Renal pelvis (tissue), 4 donors: ENCODE measurements around the gene HTT. TPM values are rescaled to one million over a fixed set of nuclear protein-coding genes. Genes with fewer than 3 reads are reported as not detected.

Source experiments
- DNase-seq: peaks from one replicate; pipeline ENCODE4 v3.0.0-alpha.2; 2013
- polyA plus RNA-seq, 3 donors: library from polyadenylated mRNA; unstranded; fragments of 120-200 nt; gene quantifications; one replicate each; pipeline ENCODE4 v1.2.1, GENCODE V29; 2013; ENCODE audit not compliant: insufficient read length in 3 of 3

The HTT gene
- polyA plus RNA-seq, 3 donors, result 31.9 to 44.9 (median 38.7) TPM

DNA sequence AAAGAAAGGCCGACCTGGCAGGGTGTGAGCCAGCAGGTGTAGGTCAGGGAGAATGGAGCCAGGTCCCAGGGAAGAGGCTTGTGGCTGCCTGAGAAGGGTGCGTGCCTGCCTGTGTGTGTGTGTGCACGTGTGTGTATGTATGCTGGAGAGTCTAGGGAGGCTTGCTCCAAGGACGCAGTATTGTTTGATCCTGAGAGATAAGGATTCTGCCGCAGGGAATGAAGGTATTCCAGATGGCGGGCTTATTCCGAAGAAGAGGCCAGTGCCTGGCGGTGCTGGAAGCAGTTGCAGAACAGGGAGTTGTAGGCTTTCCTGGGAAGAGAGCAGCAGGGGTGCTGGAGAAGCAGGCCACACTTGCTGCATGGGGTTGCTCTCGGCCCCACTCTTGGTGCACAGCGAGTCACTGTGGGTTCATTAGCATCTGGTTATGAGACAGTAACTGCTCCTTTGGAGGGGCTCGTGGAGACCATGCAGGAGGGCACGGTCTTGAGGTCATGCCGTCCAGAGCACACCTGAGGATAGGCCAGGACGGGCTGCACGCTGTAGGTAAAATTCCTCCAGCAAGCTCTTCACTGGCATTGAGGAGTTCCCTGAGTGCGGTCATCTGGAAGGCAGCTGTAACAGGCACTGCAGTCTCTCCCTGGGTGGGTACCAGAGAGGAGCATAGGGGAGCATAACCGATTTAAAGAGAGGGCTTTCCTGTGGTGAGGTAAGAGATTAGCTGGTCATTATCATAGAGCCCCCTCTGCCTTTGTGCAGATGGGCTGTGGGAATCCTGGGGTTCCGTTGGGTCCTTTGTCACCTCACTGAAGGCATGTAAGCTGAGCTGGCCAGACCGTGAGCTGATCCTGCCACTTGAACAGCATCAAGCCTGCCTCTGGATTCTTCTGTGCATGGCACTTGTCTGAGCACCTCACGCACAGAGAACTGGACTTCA is 144.6 kb downstream of the HTT start:
- no peak for DNase-seq

- DNase-seq, result no peak
Measured at GRCh38 chr4:3219761-3220475, 145.4 kb downstream of the HTT start.

DNA sequence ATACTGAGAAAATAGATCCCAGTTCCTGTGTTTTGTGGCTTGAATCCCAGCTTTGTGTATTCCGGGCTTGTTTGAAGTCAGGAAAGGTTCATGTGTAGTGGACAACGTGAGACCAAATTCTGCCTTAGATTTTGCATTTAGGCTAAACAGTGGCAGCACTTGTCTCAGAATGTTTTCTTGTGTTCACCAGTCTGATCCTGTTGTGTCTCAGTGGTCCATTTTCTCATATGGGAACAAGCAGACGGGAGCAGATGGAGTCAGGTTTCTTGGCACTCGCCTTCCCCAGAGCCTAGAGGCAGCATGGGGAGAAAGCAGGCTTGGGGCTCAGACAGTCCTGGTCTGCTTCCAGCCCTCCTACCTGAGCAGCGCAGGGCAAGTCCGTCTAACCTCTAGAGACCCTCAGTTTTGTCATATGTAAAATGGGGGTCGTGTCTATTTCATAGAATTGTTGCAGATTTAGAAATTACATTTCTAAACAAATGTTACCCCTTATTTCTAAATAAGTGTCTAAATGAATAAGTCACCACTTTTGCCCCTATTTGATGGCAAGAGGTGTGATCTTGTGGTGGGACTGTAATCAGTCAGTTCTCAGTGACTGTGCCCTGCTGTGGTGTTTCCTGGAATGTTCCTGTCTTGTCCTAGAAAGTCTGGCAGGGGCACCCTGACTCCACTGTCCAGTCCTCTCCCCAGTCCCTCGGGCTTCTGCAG is 146.1 kb downstream of the HTT start:
- DNase-seq, result no peak

GRCh38 chr4:3221184-3221494 is 146.7 kb downstream of the HTT start:
- no peak for DNase-seq

DNA sequence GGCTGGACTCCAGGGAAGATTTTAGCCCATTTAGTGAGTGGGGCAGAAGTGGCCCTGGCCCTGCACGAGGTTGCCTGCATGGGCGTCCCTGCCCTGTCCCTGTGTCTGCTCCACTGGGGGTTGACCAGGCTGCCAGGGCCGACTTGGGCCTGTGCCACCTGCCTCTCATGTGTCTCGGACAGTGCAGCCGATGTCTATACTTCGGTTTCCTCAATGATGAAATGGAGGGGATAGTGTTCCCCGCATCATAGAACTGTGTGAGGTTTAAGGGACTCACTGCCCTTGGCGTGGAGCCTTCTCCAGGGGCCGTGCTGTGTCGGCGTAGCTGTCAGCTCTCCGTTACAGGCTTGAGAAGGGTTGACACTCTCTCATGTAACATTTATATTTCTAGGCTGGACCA is 147.5 kb downstream of the HTT start:
- no peak for DNase-seq

DNA sequence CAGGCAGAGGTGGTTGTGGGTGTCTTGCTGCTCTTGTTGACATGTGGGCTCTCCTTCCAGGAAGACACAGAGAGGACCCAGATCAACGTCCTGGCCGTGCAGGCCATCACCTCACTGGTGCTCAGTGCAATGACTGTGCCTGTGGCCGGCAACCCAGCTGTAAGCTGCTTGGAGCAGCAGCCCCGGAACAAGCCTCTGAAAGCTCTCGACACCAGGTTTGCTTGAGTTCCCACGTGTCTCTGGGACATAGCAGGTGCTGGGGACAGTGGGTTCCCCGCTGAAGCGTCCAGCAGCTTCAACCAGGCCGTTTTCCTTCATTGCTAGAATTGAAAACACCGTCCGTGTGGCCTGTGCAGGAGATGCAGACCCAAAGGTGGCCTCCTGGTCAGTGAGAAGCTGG is 148.9 kb downstream of the HTT start:
- no peak for DNase-seq

- no peak for DNase-seq
Measured at GRCh38 chr4:3223956-3224748, 149.7 kb downstream of the HTT start.

DNA sequence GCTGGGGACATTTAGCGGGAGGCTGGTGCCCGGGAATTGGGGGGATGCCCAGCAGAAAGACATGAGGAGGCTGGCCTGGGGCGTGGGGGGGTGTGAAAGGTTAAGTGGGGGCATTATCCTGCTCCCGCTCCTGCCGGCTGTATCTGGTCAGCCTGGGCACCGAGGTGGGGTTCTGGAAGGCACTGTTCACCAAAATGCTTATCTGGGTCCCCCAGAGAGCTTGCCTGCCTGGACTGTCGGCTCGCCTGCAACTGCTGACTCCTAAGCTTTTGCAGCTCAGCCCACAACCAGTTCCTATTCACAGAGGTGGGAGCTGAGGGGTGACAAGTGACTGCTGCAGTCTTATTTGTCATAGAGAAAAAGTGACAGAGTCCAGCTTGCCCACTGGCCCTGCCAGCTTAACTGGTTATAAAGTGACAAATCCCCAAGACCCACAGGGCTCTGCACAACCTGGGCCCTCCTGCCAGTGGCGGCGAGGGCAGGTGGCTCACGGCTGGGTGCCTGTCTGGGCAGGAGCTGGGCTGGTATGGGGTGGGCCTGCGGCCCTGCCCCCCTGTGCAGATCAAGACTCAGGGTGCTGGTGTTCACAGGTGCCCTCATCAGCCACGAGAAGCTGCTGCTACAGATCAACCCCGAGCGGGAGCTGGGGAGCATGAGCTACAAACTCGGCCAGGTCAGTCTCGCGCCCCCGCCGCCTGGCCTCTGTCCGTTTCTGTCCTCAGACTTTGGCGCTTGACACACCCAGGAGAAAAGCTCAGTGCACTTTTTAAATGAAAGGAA is 150.8 kb downstream of the HTT start:
- DNase-seq, result no peak

DNA sequence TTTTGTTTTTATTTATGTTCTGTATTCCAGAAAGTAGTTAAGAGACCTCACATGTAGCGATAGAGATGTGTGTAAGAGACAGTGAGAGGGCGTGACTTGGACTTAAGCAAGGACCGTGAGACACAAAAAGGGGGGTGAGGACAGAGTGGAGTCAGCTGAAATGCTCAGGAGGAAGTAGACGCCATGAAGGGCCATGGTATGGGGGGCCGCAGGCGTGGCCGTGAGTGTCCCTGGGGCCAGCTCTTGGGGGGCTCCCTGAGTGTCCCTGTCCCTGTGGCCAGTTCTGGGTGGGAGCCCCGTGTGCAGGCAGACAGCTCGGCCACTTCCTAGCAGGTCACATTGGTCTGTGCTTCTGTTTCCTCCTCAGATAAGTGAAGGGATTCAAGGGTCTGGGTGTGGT is 151.5 kb downstream of the HTT start:
- DNase-seq, result no peak

DNA sequence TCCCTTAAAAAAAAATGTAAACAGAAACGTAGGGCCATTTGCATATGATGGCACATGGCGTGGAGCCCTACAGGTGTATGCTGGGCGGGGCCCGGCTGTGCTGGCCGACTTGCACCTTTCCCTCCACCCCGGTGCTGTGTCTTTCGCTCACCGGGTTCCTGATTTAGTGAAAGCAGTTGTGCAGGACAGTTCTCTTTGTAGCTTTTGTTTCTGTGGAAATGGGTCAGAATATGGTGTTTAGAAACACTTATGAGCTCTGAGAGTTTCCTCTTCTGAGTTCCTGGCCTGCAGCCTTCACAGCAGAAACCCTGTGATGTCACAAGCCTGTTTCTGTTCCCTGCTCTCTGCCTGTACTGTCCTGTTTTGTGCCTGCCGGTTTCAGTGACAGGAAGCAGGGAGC is 152.0 kb downstream of the HTT start:
- no peak for DNase-seq

DNA sequence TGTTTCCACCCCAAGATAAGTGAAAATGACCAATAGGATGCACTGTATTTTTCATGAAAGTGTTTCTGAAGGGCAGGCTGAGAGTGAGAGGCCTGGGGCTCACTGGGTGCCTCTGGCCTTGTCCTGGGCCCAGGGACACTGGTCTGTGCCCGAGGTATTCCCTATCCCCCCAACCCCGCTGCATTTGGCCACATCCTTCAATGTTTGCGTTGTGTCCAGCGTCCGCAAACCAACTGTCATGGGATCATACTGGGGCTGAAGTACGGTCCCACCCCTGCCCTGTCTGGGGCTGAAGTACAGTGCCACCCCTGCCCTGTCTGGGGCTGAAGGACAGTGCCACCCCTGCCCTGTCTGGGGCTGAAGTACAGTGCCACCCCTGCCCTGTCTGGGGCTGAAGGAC is 152.5 kb downstream of the HTT start:
- no peak for DNase-seq

DNA sequence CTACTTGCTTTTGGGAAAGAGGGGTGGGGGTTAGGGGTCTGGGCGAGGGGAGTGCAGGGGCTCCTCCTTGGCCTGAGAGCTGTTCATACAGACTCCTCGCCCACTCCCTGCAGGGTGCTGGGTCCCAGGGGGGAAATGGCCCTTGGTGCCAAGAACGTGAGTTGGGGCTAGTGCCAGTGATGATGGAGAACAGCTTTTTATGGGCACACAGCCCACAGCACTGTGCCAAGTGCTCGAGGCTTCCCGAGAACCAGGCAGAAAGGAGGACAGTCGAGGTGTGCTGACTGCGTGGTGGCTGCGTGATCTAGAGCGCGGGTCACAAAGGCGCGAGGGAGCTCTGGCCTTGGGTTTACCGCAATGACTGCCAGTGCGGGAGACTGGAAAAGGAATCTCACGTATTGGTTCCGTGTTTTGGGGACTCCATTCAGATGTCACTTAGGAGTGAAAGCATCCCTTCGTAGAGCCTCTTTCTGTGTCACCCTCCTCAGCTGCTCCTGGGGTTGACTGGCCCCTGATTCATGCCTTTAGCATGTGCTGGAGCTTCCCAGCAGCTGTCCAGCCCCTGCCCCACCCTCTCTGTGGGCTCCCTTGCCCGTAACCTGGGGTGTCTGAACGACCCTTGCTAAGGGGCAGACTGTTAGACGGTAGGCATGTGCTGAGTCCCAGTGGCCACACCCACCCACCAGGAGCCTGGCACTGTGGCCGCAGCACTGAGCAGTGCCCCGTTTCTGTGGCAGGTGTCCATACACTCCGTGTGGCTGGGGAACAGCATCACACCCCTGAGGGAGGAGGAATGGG is 153.6 kb downstream of the HTT start:
- no peak for DNase-seq

DNA sequence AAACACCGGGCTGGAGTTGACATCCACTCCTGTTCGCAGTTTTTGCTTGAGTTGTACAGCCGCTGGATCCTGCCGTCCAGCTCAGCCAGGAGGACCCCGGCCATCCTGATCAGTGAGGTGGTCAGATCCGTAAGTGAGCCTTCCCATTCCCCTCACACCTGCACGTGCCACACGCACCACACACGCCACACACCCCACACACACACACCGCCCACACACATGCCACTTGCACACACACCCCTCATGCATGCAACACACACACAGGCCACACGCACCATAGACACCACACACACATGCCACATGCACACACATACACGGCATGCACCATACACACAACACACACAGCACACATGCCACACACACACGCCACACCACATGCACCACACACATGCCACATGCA is 154.4 kb downstream of the HTT start:
- no peak for DNase-seq

- DNase-seq, result no peak
Measured at GRCh38 chr4:3229328-3229727, 154.8 kb downstream of the HTT start.

DNA sequence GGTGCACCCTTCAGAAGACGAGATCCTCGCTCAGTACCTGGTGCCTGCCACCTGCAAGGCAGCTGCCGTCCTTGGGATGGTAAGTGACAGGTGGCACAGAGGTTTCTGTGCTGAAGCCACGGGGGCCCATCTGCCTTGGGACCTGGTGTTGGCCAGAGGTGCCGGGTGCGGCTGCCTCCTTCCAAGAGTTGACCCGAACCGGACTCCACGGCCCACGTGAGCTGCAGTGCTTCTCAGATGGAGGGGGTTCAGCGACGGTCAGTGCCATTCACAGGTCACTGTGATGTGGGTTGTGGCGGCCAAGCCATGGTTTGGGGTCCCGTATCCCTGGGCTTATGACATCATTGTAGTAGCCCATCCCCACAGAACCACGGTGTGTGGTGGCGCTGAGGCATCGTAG is 155.5 kb downstream of the HTT start:
- DNase-seq, result no peak

- DNase-seq, result no peak
Measured at GRCh38 chr4:3231471-3231870, 157.0 kb downstream of the HTT start.

DNA sequence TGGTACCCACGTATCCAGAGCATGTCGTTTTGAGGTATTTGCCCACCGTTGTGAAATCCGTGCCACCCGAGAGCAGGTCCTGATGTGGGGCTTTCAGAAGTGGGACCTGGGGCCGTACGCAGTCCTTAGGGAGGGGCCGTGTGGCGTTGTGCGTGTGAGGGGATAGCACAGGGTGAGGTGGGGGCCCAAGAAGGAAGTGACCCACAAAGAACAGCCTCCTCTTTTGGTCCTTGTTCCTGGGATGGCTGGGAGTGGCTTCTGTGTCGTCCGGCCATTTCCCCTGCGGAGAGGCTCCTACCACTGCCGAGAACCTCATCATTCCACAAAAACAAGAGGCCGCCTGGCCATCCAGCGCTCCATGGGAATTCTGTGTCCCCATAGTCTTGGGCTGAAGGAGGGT is 157.5 kb downstream of the HTT start:
- no peak for DNase-seq

DNA sequence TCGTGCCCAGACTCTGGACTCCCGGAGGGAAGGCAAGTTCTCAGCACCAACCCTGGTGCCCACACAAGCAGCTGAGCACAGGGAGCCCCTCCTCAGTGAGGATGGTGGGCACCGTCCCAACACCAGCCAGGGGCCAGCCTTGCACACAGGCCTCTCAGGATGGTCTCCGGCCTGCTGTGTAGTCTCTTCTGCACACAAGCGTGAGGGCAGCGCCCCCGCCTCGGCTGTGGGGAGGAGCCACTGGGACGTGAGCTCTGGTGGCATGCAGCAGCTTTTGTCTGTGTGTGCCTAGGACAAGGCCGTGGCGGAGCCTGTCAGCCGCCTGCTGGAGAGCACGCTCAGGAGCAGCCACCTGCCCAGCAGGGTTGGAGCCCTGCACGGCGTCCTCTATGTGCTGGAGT is 158.4 kb downstream of the HTT start:
- DNase-seq, result no peak

- no peak for DNase-seq
Measured at GRCh38 chr4:3233391-3234071, 159.1 kb downstream of the HTT start.
